Inferior parietal cortex (tissue), 1 donor: ENCODE measurements around the gene ANKRD30BL.
"Not testable (repeated sequence)": the region's sequence is repeated elsewhere in the genome, so short reads cannot be mapped to it uniquely, and the experiment has no call there.

ENCODE experiments used
- DNase-seq: peaks from one replicate; pipeline ENCODE4 v3.0.0-alpha.2; 2016; ENCODE audit errors: extremely low spot score

ANKRD30BL gene

DNA sequence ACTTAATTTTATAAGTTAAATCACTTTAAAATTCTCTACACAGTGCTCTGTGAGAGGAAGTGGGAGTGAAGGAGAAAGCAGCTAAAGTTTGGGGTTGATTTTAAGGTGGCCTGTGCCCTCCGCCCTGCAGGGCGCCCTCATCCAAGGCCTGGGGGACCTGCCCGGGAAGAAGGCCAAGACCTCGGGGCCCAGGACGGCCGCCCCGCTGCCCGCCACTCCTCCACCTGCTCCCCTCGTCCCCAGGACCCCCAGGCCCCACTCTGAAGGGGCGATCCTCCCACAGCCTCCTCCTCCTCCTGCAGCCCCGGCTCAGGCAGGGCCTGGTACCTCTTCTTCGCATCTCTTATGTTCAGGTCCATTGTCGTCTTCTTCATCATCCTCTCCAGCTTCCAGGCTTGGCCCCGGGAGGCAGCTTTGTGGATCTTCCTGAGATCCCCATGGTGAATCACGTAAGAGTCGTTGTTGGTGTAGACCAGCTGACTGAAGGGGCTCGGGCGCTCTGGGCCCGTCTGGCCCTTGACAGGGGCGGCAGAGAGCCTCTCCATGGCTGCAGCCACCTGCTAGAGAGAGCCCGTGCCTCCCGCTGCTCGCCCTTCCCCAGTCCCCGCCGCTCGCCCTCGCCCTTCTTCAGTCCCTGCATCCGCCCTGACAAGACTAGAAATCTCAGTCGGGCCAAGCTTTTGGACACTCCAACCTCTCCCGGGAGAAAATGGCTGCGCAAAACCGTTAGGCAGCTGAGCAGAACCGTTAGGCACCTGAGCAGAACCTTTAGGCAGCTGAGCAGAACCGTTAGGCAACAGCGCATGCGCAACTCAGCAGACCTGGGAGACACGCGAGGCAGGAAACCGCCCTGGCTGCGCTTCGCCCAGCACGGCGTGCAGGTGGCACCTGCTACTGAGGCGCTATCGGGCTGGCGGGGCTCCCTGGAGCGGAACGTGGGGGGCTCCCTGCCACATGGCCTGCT is at the start of gene ANKRD30BL:
Gene ANKRD30BL, minus strand, starts transcription at position 792 of the 964 bp plus-strand sequence. Its CDS starts 247 bp downstream, at position 545.
- DNase-seq, result not testable (repeated sequence)

DNA sequence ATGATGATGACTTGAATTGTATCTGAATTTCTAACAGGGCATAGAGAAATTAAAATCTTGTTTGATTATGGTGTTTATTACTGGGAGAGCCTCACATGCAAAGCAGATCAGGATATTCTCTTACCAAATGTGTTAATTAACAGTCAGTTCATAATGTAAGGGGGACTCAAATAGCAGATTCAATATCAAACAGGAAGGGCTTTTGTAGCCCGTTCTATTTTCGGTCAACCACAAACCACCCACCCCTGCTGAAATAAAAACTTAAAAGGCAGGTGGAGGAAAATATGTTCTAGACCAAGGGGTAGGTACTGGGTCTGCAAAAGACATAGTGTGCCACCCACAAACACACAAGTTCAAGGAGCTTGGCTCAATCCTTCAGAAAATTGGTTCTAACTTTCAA is 41.1 kb upstream of the ANKRD30BL start:
- DNase-seq, result not testable (repeated sequence)

- DNase-seq, result not testable (repeated sequence)
These were observed 31.1 kb upstream of the ANKRD30BL start for GRCh38 chr2:132192854-132193253.

DNA sequence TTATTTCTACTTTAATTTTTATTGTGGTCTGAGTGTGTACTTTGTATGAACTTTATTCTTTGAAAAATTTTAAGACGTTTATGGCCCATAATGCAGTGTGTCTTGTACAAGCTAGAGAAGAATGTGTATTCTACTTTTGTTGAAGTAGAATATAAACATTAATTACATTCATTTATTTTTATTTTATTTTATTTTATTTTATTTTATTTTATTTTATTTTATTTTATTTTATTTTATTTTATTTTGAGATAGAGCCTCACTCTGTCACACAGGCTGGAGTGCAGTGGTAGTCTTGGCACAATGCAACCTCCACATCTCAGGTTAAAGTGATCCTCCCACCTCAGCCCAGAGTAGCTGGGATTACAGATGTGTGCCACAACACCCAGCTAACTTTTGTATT is 5.3 kb upstream of the ANKRD30BL start:
- DNase-seq, result not testable (repeated sequence)

DNA sequence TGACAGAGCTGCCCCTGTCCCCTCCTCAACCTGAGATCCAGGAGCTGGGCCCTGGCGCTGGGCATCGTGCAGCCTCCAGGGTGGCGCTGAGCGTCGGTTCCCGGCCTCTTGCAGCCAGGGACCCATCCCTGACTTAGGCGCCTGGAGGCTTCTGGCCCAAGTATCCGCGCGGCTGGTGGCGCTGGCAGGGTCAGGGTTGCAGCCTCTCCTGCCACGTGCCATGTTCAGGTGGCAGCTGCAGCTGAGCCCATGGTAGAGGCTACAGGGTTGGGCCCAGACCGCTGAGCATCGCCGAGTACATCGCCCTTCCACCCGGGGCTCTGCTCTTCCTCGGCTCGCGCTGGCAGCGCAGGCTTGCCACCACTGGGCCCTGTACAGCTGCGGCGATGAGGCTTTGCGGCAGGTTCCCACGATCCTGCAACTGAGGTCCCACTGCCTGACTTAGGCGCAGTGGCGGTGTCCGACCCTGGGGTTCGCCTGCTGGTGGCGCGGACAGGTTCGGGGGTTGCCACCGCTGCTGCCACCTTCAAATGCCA is 441 bp upstream of the ANKRD30BL start:
- DNase-seq, result not testable (repeated sequence)

GRCh38 chr2:132146774-132147173 is 15.0 kb downstream of the ANKRD30BL start:
- DNase-seq, result peak; percentile 77
